Effector CD4-positive, alpha-beta T cell (primary cell): ENCODE results near the gene HIF1A.
"Not testable (repeated sequence)": the region's sequence is repeated elsewhere in the genome, so short reads cannot be mapped to it uniquely, and the experiment has no call there.

ENCODE experiments used
- DNase-seq: peaks from one replicate; pipeline ENCODE4 v3.0.0-alpha.2; 2020

The HIF1A gene

GRCh38 chr14:61749867-61750266 lies 54.6 kb downstream of the HIF1A start:
- DNase-seq = no peak

- peak; percentile 67 for DNase-seq
These were observed 55.6 kb downstream of the HIF1A start for GRCh38 chr14:61750708-61751474.

DNA sequence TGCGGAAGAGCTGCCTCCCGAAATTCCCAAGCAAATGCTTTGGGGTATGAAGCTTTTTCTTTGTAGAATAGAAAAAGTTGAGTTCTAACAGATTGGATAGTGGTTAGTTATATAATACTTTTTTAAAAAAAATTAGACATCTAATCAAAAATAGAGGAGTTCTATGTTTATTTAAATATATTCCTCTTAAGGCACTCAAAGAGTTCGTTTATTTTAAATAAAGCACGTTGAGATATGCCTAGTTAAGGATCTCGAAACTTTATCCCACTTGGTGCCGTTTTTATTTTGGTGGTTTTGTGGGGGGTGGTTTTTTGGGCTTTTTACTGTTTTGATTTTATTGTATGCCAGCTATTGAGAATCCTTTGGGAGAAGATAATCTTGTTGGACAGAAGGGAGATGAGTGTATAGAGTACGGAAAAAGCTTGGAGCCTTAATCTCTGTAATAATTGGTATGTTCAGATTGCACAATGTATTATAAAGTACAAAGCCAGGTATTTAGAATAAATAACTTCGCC lies 56.2 kb downstream of the HIF1A start:
- no peak for DNase-seq

- no peak for DNase-seq
These were observed 57.3 kb downstream of the HIF1A start for GRCh38 chr14:61752626-61753025.

DNA sequence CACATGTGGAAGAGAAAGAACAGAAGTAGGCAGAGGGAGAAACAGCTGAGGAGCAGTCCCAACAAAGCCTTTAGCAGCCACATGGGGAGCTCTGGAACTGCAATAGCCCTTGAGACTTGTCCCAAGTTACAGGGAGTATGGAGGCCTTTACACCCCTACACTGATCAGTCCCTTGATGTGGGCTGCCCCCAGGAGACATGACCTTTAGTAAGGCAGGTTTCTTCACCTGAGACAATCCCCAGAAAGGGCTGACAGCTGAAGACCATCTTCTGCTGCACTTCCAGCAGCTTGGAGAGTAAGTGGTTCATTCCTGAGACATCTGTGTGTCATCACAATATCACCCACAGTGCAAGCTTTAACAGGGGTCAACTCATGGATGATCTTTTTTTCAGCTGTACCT lies 58.3 kb downstream of the HIF1A start:
- DNase-seq = no peak

- no peak for DNase-seq
These were observed 59.5 kb downstream of the HIF1A start for GRCh38 chr14:61754627-61755381.

DNA sequence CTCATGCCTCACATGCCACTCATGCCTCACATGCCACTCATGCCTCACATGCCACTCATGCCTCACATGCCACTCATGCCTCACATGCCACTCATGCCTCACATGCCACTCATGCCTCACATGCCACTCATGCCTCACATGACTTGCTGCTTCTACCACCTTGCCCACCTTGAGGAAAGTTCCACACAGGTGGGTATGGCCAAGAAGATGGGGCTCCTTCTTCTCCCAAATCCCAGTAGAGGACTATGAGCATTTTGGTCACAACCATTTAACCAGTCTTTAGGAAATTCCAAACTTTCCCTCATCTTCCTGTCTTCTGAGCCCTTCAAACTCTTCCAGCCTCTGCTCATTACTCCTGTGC lies 60.0 kb downstream of the HIF1A start:
- DNase-seq = not testable (repeated sequence)

DNA sequence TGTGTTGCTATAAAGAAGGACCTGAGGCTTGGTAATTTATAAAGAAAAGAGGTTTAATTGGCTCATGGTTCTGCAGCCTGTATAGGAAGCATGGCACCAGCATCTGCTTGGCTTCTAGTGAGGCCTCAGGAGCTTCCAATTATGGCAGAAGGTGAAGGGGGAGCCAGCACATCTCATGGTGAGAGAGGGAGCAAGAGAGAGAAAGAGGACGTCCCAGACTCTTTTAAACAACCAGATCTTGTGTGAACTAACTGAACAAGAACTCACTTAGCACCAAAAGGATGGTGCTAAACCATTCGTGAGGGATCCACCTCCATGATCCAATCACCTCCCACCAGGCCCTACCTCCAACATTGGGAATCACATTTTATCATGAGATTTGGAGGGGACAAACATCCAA lies 60.8 kb downstream of the HIF1A start:
- no peak for DNase-seq

- no peak for DNase-seq
These were observed 64.6 kb downstream of the HIF1A start for GRCh38 chr14:61759878-61760277.

DNA sequence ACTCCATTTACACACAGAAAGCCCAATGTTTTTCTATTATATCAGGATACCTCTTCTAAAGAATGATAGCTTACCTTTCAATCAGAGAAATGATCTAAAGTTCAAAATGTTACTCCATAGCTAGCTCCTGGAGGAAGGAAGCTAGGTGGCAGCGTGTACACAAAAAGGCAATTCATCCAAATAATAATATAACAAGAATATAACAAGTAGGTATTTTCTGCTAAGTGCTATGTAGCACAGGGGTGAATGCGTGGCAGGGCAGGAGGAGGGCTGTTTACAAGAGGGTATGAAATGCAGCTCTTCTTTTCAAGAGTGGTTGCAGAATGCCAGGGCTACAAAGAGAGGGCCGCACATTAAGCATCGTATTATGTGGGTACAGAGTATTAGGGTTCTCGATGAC lies 66.2 kb downstream of the HIF1A start:
- DNase-seq = no peak

DNA sequence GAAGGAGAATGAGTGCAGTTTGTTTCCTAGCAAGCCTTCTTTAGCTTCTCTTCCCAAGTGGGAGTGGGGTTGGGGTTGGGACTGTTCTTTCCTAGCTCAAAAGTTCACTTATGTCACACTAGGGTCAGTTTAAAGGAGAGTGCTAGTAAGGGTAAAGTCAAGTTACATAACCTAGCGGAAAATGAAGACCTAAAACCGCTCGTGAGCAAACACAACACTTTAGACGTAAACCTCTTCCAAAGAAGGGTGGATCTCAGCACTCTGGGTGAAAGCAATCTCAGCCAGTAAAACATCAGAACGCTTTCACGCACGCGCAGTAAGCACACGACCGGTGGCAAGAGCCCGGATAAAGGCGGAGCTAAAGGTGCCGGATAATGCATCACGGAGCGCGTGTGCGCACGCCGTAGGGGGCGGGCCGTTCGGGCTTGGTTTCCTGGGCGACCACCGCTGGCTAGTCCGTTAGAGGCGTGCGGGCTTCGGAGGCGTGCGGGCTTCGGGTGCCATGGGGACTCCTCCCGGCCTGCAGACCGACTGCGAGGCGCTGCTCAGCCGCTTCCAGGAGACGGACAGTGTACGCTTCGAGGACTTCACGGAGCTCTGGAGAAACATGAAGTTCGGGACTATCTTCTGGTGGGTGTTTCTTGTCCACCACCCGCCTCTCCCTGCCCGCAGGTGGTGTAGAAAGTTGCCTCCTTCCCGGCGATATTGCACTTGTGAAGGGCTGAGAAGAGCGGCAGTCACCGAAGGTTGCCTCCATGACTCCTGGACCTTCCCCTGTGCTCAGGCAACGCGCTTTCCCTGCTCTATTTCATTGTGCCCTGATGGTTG lies 66.9 kb downstream of the HIF1A start, which contains the start of gene SNAPC1:
TSS of gene SNAPC1 (plus strand) at position 462 of the 828 bp plus-strand sequence. CDS start at position 503, 41 bp downstream.
- peak; percentile 97 for DNase-seq

- DNase-seq = no peak
These were observed 69.2 kb downstream of the HIF1A start for GRCh38 chr14:61764342-61765122.

DNA sequence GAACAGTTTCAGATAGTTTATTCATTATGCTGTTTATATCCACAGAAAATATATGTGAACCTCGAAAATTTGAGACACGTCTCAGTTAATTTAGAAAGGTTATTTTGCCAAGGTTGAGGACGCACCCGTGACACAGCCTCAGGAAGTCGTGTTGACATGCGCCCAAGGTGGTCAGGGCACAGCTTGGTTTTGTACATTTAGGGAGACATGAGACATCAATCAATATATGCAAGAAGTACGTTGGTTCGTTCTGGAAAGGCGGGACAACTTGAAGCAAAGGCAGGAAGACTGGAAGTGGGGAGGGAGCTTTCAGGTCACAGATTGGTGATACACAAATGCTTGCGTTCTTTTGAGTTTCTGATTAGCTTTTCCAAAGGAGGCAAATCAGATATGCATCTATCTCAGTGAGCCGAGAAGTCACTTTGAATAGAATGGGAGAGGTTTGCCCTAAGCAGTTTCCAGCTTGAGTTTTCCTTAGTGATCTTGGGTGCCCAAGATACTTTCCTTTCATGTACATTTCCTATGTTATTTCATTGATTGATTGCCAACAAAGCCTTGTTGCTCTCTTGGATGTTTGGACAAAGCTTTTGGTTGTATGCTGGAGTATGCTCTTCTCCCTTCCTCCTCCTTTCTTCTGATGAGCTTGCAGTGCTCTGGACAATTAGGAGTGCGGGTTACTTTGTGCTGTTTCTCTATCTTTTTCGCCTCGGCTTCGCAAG lies 70.1 kb downstream of the HIF1A start:
- DNase-seq = no peak

GRCh38 chr14:61766151-61766550 lies 70.8 kb downstream of the HIF1A start:
- DNase-seq = no peak

GRCh38 chr14:61768240-61768639 lies 72.9 kb downstream of the HIF1A start:
- DNase-seq = no peak

DNA sequence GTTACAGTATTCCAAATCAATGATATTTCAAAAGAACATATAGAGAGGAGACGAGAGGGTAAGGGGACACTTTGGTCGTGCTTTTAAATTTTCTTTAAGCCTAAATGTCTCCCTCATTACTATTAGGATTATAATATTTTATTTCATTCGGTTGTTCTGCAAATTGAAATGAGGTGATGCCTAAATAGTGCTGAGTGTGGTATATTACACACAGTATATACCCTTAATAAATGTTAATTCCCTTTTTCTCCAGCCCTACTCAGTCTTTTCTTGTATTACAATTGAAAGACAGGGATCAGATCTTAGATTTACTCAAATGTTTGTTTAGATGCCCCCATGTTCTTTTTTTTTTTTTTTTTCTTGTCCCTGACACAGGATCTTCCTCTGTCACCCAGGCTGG lies 74.6 kb downstream of the HIF1A start:
- DNase-seq = no peak

DNA sequence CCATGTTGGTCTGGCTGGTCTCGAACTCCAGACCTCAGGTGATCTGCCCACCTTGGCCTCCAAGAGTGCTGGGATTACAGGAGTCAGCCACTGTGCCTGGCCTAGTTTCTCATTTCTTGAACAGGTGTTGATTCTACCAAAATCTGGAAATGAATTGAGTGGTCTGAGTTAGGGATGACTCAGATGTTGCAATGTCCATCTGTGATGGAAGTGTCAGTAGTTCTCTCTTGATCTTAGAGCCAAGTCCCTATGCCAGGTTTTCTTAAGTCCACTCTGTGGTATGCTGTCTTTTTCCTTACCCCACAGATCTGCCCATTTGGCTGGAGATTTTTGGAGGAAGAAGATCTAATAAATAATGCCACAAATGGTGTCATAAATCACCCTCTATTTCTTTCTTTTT lies 79.5 kb downstream of the HIF1A start:
- DNase-seq = no peak

GRCh38 chr14:61780125-61780524 lies 84.8 kb downstream of the HIF1A start:
- no peak for DNase-seq

- no peak for DNase-seq
These were observed 102.0 kb downstream of the HIF1A start for GRCh38 chr14:61797309-61797708.
